Measurements from ENCODE around the gene F2. TPM values are rescaled to one million over a fixed set of nuclear protein-coding genes. Genes with fewer than 3 reads are reported as not detected.

Gene F2
- total and polyA plus RNA-seq, 10 donors: 0.03 to 0.33 (median 0.23) TPM; not detected in 7

- H3K27ac ChIP-seq: peak overlapping the region in 4 of 8 donors; percentile 5 to 40 (median 18)
These were observed 24.0 kb downstream of the F2 start for GRCh38 chr11:46743043-46743442.

GRCh38 chr11:46743693-46744339, 24.8 kb downstream of the F2 start:
- H3K27me3 ChIP-seq (replicated peaks in 1 of 7): no peaks in the 10 kb centered on the region
- peaks cover 0 to 98% (median 70%) of the 10 kb centered on the region in 6 donors for H3K36me3 ChIP-seq
- H3K27ac ChIP-seq: peak overlapping the region in 5 of 8 donors; percentile 5 to 40 (median 8)
- peak; percentile 28 for DNase-seq
- intact Hi-C loops (cut with DNase I; ENCODE audit: low total_unique reads): no loop called here
- H3K4me3 ChIP-seq: no peak overlapping the region
- no peak for TF ChIP-seq POLR2A (IDR thresholded peaks at IDR 0.05)
- no peak for TF ChIP-seq POLR2AphosphoS5 (IDR thresholded peaks at IDR 0.05)
- no peak for TF ChIP-seq CTCF (IDR thresholded peaks at IDR 0.05 in 8 of 11, conservative IDR thresholded peaks at IDR 0.05 in 3 of 11)
- no peaks in the 10 kb centered on the region for H3K9me3 ChIP-seq
- H3K4me1 ChIP-seq: peaks cover 0 to 5% (median 0%) of the 10 kb centered on the region in 6 donors
- WGBS, 5 donors: 77 to 94% (median 81%) methylated on average over 10 of the region's 10 CpGs

More at GRCh38 chr11:46743043-46743442, 24.0 kb downstream of the F2 start:
- H3K4me3 ChIP-seq: no peak overlapping the region
- H3K36me3 ChIP-seq: peaks cover 0 to 90% (median 63%) of the 10 kb centered on the region in 6 donors
- TF ChIP-seq CTCF (IDR thresholded peaks at IDR 0.05 in 8 of 11, conservative IDR thresholded peaks at IDR 0.05 in 3 of 11) (no peak), POLR2A (IDR thresholded peaks at IDR 0.05) (no peak), POLR2AphosphoS5 (IDR thresholded peaks at IDR 0.05) (no peak)
- 86 to 92% (median 88%) methylated on average over 2 of the region's 2 CpGs for WGBS, 5 donors
- H3K27me3 ChIP-seq (replicated peaks in 1 of 7): no peaks in the 10 kb centered on the region
- H3K9me3 ChIP-seq: no peaks in the 10 kb centered on the region
- DNase-seq: no peak
- H3K4me1 ChIP-seq: peaks cover 0 to 5% (median 0%) of the 10 kb centered on the region in 6 donors
- intact Hi-C loops (cut with DNase I; ENCODE audit: low total_unique reads): no loop called here

- no peaks in the 10 kb centered on the region for H3K9me3 ChIP-seq
- peaks cover 0 to 100% (median 77%) of the 10 kb centered on the region in 6 donors for H3K36me3 ChIP-seq
- no peak overlapping the region for H3K27ac ChIP-seq
- H3K4me3 ChIP-seq: no peak overlapping the region
- no peaks in the 10 kb centered on the region for H3K27me3 ChIP-seq (replicated peaks in 1 of 7)
- TF ChIP-seq POLR2A (IDR thresholded peaks at IDR 0.05) (no peak), CTCF (IDR thresholded peaks at IDR 0.05 in 8 of 11, conservative IDR thresholded peaks at IDR 0.05 in 3 of 11) (no peak), POLR2AphosphoS5 (IDR thresholded peaks at IDR 0.05) (no peak)
- H3K4me1 ChIP-seq: peaks cover 0 to 5% (median 0%) of the 10 kb centered on the region in 6 donors
- 83 to 100% (median 87%) methylated on average over 1 of the region's 1 CpG for WGBS, 5 donors
- DNase-seq: no peak
- intact Hi-C loops (cut with DNase I; ENCODE audit: low total_unique reads): no loop called here
These were observed 26.3 kb downstream of the F2 start for GRCh38 chr11:46745328-46745727.

GRCh38 chr11:46745995-46746394, 27.0 kb downstream of the F2 start:
- Histone ChIP-seq H3K4me3 (no peak overlapping the region), H3K27ac (no peak overlapping the region), H3K4me1 (peaks cover 0 to 5% (median 0%) of the 10 kb centered on the region in 6 donors), H3K27me3 (replicated peaks in 1 of 7) (no peaks in the 10 kb centered on the region), H3K36me3 (peaks cover 0 to 100% (median 84%) of the 10 kb centered on the region in 6 donors), H3K9me3 (no peaks in the 10 kb centered on the region)
- WGBS, 5 donors: 91 to 97% (median 94%) methylated on average over 3 of the region's 3 CpGs
- TF ChIP-seq POLR2A (IDR thresholded peaks at IDR 0.05) (no peak), CTCF (IDR thresholded peaks at IDR 0.05 in 8 of 11, conservative IDR thresholded peaks at IDR 0.05 in 3 of 11) (no peak), POLR2AphosphoS5 (IDR thresholded peaks at IDR 0.05) (no peak)
- intact Hi-C loops (cut with DNase I; ENCODE audit: low total_unique reads): no loop called here
- DNase-seq: no peak
